ENCODE measurements around the gene PSPN.
A peak's percentile ranks its signal among the peaks of the same experiment; 100 is the strongest.

The PSPN gene, protein sequence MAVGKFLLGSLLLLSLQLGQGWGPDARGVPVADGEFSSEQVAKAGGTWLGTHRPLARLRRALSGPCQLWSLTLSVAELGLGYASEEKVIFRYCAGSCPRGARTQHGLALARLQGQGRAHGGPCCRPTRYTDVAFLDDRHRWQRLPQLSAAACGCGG

DNA sequence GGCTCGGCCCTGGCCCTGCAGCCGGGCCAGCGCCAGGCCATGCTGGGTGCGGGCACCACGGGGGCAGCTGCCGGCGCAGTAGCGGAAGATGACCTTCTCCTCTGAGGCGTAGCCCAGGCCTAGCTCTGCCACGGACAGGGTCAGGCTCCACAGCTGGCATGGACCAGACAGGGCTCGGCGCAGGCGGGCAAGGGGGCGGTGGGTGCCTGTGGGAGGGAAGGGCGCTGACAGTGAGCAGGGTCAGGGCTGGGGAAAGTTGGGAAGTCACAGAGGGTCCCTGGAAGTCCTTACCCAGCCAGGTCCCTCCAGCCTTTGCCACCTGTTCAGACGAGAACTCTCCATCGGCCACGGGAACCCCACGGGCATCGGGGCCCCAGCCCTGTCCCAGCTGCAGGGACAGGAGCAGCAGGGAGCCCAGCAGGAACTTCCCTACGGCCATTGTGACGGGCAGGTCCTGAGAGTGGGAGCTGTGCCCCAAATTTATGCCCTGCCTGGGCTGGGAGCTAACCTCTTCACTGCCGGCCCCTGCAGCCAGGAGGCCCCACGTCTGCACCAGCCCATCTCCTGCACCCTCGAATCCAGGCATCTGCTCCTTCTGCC, at the start of gene PSPN:
Gene PSPN, minus strand, starts transcription at position 523 of the 600 bp plus-strand sequence. Its CDS starts 84 bp downstream, at position 439.
- no peak for DNase-seq (ENCODE audit: low read depth in 2 of 3, low spot score in 2 of 3)

DNA sequence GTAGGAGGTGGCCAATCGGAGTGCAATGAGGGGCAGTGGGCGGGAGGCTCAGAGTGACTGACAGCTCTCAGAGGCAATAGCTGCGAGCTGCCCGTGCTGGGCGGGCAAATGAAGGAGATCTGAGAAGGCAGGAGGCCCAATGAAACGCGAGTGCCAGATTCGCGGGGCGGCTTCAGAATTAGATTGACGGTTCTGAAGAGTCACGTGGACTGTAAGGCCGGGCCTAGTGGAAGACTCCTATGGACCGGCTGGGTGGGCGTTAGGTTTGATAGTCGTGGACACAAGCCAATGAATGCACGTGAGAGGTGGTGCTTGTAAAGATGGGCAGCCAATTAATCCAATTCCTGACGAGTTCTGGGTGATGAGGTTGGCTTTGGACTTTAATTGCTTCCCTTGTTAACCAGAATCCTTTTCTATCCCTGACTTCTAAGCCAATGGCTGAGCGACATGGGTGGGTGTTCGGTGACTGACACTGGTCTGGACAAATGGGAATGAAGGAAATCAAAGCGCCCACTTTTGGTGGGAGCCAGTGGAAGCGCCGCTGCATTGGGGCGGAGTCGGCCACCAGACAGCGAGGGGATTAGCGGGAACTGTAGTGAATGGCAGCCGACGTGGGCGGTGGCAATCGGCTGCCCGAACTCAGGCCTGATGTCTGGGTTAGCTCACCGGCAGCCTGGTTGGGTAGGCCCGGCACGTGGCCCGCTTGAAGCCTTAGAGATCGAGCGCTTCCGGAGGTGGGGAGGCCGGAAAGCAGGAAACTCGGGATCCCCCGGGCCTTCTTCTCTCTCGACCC, 49.4 kb upstream of the PSPN start:
- DNase-seq (ENCODE audit: low read depth in 2 of 3, low spot score in 2 of 3), result peak; percentile 85 to 99 (median 95)

DNA sequence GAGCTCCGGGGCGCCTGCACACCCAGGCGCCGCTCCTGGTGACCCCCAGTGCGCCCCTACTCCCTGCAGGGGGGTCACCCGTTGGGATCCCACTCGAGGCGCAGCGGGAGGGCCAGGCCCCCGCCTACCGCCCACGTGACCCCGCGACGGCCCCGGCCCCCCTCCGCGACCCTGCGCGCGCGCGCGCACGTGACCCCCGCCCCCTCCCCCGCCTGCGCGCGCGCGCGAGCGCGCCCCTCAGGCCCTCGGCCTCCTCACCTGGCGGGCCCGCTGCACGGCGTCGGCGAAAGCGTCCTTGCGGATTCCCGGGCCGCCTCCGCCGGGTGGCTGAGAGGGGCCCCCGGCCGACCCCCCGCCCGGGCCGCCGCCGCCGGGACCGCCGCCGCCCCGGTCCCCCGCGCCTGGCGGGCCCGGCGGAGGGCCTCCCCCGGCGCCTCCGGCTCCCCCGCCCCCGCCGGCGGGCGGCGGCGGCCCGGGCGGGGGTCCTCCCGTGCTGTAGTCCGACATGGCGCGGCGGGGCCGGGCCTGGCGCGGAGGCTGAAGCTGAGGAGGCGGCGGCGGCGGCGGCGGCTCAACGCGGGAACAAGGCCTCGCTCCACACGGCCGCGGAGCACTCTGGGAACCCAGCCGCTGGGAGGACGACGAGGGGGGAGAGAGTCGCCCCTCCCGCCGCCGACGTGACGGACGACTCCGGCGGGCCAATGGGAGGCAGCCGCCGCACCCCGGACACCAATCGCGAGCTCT, 48.6 kb upstream of the PSPN start, which contains the start of gene KHSRP:
Gene KHSRP, minus strand, starts transcription at position 617 of the 744 bp plus-strand sequence. Its CDS starts 110 bp downstream, at position 507.
- no peak for DNase-seq (ENCODE audit: low read depth in 2 of 3, low spot score in 2 of 3)

DNA sequence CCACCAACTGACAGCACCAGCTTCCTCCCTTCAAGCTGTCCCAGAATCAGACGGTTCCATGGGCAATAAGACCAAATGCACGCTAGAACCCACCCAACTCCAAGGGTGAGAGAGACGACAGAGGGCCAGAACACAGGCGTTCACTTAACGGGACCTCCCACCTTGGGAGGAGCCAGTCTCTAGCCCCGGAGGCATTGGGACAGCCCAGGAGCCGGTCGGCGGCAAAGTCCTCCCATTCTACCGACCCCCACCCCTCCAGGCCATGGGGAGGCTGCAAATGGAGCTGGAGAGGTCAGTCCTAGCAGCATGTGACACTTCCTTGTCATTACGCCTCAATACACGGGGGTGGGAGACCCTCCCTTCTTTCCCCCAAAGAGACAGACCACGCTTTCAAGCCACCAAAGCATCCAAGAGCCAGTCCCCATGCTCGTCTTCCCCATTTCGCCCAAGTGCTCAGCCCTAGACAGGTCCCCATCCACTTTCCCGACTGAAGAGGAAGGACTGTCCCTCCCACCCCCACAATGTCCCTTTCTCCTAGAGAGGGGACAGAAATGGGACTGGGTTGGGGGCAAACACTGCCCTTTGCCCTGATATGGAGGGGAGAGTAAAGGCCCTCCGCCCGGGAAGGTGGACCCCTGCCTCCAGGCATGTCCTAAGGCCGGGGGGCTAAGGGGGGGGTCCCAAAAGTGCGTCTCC, 47.9 kb upstream of the PSPN start:
- no peak for DNase-seq (ENCODE audit: low read depth in 2 of 3, low spot score in 2 of 3)

DNA sequence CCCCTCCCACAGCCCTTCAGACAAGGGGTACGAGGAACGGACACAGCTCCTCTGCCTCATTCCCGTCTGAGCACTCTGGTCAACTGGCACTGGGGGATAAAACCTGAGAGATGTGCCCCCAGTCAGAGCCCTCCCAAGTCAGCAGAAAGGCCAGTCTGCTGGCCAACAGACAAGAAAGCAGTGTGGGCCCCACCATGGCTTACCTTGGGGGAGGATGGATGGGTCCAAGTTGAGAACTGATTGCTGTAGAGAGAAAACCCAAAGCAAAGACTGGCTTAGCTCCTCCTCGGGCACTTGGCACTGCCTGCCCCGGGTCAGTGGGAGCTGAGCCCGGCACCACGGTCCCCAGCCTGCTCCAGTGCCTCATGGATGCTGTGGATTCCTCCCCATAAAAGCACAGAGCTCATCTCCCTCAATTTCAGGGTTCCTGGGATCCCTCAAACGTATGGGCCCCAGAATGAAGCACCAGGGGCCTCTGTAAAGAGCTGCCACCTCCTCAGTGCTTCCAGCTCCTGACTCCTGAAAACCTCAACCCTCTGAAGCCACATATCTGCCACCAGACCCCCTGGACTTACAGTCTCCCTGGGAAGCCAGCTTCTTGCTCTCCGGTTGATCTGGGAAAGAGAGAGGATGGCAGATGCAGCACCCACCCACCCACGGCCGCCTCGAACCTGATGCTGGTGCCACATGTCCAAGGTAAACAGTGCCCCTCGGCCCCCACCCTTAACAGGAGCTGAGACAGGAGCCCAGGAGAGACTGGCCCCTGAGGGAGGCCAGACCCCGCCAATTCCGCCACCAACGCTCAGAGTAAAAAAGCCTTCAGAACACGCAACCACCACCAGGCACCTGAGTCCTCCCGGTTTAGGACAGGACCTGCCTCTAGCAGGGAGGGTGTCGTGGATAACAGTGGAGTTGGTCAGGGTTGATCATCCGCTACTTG, 45.6 kb upstream of the PSPN start:
- no peak for DNase-seq (ENCODE audit: low read depth in 2 of 3, low spot score in 2 of 3)

DNA sequence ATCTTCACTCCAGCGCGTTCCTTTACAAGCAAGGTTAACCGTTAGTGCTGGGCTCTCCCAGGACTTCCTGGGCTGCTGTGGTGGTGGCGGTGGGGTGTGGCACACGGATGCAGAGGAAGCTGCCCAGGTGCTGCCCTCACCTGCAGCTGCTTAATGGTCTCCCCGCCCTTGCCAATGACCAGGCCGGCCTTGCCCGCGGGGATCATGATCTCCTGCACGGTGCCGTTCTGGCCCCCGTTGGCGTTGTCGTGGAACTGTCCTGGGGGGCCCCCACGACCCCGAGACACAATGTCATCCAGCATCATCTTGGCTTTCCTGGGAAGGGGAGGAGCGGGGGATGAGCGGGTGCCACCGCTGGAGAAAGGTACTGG, 42.8 kb upstream of the PSPN start:
- no peak for DNase-seq (ENCODE audit: low read depth in 2 of 3, low spot score in 2 of 3)

DNA sequence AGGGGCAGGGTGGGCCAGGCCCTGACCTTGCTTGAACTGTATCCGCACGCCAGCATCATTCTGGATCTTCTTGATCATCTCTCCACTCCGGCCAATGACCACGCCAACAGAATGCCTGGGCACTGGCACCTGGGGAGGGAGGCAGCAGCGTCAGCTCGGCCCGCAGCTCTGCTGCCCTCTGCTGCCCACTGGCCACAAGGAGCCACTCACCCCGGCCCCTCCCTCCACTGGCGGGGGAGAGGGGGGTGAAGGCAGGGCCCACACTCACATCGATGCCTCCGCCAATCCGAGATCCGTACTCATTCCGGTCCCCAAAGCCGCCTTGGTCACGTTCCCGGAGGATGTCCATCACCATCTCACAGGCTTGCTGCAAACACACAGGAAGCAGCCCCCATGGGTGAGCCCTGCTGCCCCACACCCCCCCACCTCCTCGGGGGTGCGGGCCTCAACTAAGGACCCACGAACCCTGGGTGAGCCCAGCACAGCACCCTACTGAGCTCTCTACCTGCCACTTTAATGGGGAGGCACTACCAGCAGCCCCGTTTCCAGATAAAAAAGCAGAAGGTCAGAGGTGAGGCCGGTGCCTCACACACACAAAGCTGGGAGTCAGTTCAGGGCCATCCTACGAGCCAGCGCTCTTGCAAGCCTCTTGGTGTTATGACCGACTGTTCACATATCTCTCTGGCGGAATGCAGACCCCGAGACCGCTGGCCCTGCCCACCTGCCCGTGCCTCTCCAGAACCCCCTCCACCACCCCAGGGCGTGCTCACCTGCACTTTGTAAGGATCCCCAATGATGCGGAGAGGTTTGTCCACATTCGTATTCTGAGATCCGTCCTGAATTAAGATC, 42.2 kb upstream of the PSPN start:
- no peak for DNase-seq (ENCODE audit: low read depth in 2 of 3, low spot score in 2 of 3)

DNA sequence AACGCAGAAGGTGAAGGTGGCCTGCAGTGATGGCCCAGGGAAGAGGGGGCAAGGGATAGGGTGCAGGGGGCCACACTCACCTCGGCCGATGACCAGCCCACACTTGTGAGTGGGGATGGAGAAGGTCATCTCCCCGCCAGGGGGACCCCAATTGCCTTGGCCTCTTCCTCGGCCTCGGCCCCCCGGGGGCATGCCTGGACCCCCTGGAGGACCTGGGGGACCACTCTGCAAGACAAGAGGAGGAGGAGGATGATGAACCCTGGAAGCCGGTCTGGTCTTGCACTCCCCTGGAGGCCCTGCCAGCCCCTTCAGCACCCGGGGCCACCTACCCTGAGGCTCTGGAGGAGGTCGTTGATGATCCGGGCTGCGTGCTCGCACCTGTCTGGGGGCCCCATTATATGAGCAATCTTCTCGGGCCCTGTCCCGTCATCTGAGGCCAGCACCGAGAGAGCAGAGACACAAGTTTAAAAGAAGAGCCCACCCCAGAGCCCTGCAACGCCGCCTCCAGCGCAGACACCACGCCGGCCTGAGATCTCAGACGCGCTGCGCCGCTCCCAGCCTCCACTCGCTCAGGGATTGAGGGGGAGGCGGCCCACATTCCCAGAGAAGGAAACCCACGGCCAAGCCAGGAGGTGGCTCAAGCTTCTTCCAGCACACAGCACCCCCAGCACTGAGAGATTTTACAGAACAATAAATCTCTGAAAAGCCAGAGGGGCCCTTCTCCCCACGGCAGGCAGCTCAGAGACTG, 41.1 kb upstream of the PSPN start:
- no peak for DNase-seq (ENCODE audit: low read depth in 2 of 3, low spot score in 2 of 3)

DNA sequence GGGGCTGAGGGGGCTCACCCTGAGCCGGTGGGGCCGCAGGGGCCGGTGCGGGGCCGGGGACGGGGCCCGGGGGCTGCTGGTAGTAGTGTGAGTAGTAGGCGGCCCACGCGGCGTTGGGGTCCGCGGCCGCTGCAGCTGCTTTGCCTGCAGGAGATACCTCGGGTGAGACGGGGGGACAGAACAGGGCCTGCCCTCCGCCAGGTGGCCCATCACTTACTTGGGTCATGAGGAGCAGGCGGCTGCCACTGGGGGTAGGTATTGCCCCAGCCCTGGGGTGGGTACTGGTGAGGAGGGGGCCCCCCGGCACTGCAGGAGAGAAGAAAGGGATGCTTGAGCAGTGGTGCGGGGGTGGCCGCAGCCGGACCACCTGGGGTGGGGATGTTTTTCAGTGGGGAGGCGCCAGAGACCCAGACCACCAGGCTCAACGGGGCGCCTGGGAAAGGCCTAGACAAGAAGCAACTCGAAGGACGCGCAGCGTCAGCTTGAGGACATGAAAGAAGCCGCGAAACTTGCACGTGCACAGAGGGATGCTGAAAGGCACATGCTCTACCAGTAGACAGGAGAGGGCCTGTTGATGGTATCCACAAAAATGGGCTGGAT, 40.0 kb upstream of the PSPN start:
- no peak for DNase-seq (ENCODE audit: low read depth in 2 of 3, low spot score in 2 of 3)

DNA sequence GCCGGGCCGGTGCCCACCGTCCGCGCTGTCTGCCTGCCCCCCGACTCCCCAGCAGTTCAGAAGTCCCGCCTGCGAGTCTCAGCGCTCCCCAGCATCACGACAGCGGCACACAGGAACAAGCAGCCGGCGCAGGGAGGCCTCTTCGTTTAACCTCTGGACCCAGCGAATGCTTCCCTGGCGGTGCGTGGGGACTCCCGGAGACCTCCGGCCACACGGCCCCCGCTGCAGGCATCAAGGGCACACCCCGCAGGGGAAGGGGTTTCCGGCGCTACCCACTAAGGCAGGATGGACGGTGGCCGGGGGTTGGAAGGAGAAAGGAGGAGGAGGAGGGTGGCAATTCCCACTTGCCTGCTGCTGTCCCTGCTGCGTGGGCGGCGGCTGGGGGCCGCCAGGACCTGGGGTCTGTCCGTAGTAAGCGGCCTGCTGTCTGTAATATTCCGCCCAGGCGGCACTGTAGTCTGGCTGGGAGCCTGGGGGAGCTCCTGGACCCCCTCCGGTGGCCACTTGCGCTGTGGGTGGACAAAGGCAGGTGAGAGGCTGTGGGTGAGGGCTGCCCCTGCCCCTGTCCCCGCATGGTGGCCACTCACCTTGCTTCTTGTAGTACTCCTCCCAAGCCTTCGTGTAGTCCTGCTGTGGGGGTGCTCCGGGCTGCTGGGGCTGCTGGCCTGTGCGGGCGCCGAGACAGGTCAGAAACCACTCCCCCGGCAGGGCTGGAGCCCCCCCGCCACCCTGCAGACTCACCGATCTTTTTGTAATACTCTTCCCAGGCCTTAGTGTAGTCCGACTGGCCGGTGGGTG, 39.3 kb upstream of the PSPN start:
- DNase-seq (ENCODE audit: low read depth in 2 of 3, low spot score in 2 of 3), result no peak

DNA sequence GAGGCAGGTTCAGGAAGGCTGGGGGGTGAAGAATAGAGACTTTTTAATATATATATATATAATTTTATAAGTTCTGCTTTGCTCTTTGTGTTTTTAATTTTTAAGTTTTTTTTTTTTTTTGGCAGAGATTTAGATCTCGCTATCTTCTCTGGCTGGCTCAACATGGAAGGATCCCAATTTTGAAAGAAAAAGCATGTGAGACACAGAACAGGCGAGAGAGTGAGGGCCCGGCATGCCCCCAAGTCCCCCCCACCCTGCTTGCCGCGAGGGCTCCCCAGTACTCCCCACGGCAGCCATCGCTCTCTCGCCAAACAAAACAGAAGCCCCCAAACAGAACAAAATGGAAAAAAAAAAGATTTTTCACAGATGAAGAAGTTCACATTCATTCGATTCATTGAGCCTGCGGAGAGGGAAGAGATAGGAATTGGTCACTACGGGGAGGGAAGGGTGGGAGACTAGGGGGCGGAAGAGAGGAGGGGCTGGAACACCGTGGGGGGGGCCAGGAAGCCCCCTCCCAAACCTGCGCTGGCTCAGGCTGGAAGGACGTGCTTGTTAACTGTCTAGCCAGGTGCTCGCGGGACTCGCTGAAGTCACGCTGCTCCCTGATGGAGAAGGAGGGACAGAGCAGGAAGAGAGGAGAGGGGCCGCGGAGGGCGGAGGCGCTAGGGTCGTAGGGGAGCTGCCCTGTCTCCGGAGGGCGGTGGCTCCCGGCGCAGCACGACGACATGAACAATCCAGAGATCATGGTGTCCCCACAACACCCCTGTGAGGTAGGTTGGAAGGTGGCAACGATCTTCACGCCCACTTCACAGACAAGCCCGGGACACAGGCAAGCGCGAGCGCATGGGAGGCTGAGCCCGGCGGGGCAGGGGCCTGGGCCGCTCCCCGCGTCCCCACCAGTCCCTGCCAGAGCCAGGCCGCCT, 38.2 kb upstream of the PSPN start:
- DNase-seq (ENCODE audit: low read depth in 2 of 3, low spot score in 2 of 3), result no peak

DNA sequence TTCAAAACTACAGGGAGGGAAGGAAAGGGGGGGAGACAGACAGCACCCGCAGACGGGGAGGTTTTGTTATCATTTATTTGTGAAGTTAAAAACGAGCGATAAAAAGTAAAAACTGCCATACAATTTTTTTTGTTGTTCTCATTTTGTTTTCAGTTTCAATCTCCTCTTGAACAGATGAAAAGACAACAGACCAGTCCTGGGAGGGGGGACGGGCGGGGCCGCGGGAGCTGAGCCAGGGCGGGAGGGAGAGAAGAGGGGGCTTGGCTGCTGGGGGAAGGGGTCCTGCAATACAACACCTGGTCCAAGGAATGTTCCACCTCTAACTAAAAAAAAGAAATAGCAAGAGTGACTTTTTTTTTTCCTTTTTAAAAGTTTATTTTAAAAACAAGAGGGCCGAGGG, 37.6 kb upstream of the PSPN start:
- no peak for DNase-seq (ENCODE audit: low read depth in 2 of 3, low spot score in 2 of 3)

DNA sequence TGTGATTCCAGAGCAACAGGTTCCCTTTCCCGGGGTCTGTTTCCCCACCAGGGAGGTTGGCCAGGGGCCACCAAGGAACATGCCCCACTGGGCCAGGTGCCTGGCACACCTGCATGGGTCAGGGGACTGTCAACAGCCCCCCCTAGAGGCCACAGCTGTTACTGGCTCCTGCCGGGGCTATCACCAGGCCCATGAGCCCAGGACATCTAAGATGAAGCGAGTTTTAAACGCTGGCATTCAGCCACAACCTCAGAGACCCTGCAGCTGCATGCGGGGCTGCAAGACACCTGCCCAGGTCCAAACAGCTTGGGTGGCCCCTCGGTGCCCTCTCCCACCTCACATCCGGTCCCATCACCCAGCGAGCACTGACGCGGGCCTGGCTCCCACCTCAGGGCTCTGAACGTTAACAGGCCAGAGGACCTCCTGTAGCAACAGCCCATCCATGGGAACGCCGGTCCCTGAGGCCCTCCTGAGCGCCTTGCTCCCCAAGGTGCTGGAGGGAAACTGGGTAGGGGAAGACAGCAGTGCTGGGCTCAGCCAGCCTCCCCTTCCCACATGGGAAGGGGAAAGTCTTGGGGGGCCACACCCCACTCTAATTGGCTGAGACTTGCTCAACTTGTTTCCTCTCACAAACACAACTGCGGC, 36.8 kb upstream of the PSPN start:
- peak in 1 of 3 experiments; percentile 49 for DNase-seq (ENCODE audit: low read depth in 2 of 3, low spot score in 2 of 3)

DNA sequence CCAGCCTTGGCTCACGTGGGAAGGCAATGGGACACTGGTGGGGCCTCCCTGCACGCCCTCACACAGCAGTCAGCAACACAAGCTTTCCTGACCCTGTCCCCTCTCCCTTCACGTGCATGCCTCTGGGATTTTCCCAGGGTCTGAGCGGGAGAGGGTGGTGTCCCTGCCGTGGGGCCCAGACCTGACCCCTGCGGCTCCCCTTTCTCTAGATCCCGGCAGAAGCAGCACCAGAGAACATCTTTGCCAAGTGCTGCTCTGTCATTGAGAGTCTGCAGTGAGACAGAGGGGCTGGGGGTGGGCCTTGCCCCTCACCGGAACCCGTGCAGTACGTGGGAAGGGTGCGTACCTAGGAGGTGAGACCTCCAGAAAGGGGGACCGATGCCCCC, 36.3 kb upstream of the PSPN start:
- DNase-seq (ENCODE audit: low read depth in 2 of 3, low spot score in 2 of 3), result no peak

DNA sequence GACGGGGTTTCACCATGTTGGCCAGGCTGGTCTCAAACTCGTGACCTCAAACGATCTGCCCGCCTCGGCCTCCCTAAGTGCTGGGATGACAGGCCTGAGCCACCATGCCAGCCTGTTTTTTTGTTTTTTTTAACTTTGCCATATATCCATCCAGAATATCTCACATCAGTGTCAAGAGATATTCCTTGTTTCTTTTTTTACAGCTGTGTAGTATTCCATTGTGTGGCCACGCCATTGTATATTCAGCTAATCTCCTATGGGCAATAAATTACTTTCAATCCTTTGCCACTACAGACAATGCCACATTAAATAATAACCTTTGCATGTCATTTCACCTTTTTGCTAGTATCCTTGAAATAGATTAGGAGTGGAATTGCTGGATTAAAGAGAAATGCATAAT, 33.6 kb upstream of the PSPN start:
- DNase-seq (ENCODE audit: low read depth in 2 of 3, low spot score in 2 of 3), result no peak

DNA sequence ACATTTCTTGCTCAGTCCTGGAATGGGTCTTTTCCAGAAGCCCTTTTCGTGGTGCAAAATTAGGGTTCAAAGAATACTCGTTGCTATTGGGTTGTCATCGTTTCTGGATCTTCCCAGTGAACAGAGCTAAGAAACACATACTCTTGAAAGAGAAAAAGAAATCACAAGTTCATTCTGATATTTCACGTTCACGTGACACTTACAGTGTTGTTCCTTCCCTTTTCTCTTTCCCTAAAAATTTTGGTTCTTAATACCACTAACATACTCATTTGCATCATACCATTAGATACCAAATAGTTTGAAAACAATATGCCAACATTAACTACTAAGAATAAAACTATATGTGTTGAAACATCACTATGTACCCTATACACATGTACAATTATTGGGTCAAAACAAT, 30.7 kb upstream of the PSPN start:
- DNase-seq (ENCODE audit: low read depth in 2 of 3, low spot score in 2 of 3), result no peak

Data from activated CD8-positive, alpha-beta memory T cell treated with anti-CD3 and anti-CD28 coated beads for 48 hours (primary cell).